Panc1 (cell line): ENCODE data around the gene HS6ST3.

ENCODE experiments used
- CTCF ChIP-seq: fragments of 450-650 bp; IDR thresholded peaks from 2 replicates; pipeline ENCODE4 v1.5.1; 2017; ENCODE audit warnings: mild to moderate bottlenecking
- POLR2AphosphoS5 ChIP-seq: IDR thresholded peaks from 2 replicates; pipeline ENCODE4 v1.6.1; 2012; ENCODE audit warnings: mild to moderate bottlenecking, low read depth, low read length, moderate library complexity
- TCF7L2 ChIP-seq: IDR thresholded peaks from 2 replicates; pipeline ENCODE4 v1.6.1; 2011; ENCODE audit warnings: mild to moderate bottlenecking, low read depth, low read length, inconsistent platforms

GRCh38 chr13:96836733-96837132 lies 746.8 kb downstream of the HS6ST3 start:
- TF ChIP-seq CTCF, result no peak
- TF ChIP-seq TCF7L2, result no peak
- TF ChIP-seq POLR2AphosphoS5, result no peak
